SK-N-SH (cell line): ENCODE results near the gene P2RX1. TPM values are rescaled to one million over a fixed set of nuclear protein-coding genes. Genes with fewer than 3 reads are reported as not detected.

Source experiments
- CTCF ChIA-PET: fragments of 300-600, 350-600 bp; formaldehyde crosslinking; extraction: SDS; loops from one replicate; lab custom pipeline; 2021; lab: Yijun Ruan, JAX
- POLR2A ChIA-PET: fragments of 350-600 bp; sonication (Branson Sonifier 250); formaldehyde crosslinking; extraction: SDS; loops from one replicate; lab custom pipeline; 2020; ENCODE audit warnings: antibody characterized with exemption, inconsistent platforms; lab: Yijun Ruan, JAX
- DNase-seq: peaks from one replicate; pipeline ENCODE4 v3.0.0; 2012
- H2AFZ ChIP-seq: fragments of 200-600 bp; sonication (generic); 2 replicates; pipeline ENCODE4 v1.8.1; 2016; ENCODE audit warnings: antibody characterized with exemption, mild to moderate bottlenecking, low read depth
- H3F3A ChIP-seq: fragments of 200-600 bp; sonication (generic); replicated peaks from 2 replicates; pipeline ENCODE3; 2016; ENCODE audit warnings: antibody characterized with exemption, mild to moderate bottlenecking; ENCODE audit not compliant: insufficient read depth
- H3K27ac ChIP-seq, 2 experiments: fragments of 200-500 bp in 1 of 2; fragments of 200-600 bp in 1 of 2; sonication (Bioruptor generic) in 1 of 2; sonication (generic), shearing (Covaris generic) in 1 of 2; 2 replicates each; pipeline versions ENCODE4 v1.5.1 to v1.6.1; 2014 to 2016; ENCODE audit warnings: low read depth in 2 of 2, inconsistent platforms in 1 of 2, low read length in 1 of 2, mild to moderate bottlenecking in 1 of 2, mixed read lengths in 1 of 2
- H3K27me3 ChIP-seq: fragments of 200-600 bp; sonication (generic), shearing (Covaris generic); 2 replicates; pipeline ENCODE4 v1.6.1; 2016; ENCODE audit warnings: mixed run types; ENCODE audit not compliant: insufficient read depth
- H3K36me3 ChIP-seq, 2 experiments: fragments of 200-500 bp in 1 of 2; fragments of 200-600 bp in 1 of 2; sonication (Bioruptor generic) in 1 of 2; sonication (generic) in 1 of 2; replicated peaks in 1 of 2; 2 replicates each; pipeline versions ENCODE3 to v1.5.1; 2014 to 2016; ENCODE audit warnings: low read length in 1 of 2, mild to moderate bottlenecking in 1 of 2; ENCODE audit not compliant: insufficient read depth in 2 of 2, control insufficient read depth in 1 of 2
- H3K4me1 ChIP-seq, 2 experiments: fragments of 200-500 bp in 1 of 2; fragments of 200-600 bp in 1 of 2; sonication (Bioruptor generic) in 1 of 2; sonication (generic), shearing (Covaris generic) in 1 of 2; 2 replicates each; pipeline versions ENCODE4 v1.5.1 to v1.6.1; 2014 to 2016; ENCODE audit warnings: low read depth in 1 of 2, low read length in 1 of 2, mixed run types in 1 of 2; ENCODE audit not compliant: insufficient read depth in 2 of 2, control insufficient read depth in 1 of 2
- H3K4me2 ChIP-seq: fragments of 200-600 bp; sonication (generic), shearing (Covaris generic); 2 replicates; pipeline ENCODE4 v1.6.1; 2017; ENCODE audit warnings: mixed run types
- H3K4me3 ChIP-seq, 2 experiments: fragments of 200-500 bp in 1 of 2; fragments of 200-600 bp in 1 of 2; sonication (Bioruptor generic) in 1 of 2; sonication (generic), shearing (Covaris generic) in 1 of 2; 2 replicates each; pipeline versions ENCODE4 v1.5.1 to v1.8.1; 2014 to 2016; ENCODE audit warnings: low read depth in 2 of 2, inconsistent platforms in 1 of 2, low read length in 1 of 2, mild to moderate bottlenecking in 1 of 2, mixed read lengths in 1 of 2, moderate library complexity in 1 of 2
- H3K79me2 ChIP-seq: fragments of 200-600 bp; sonication (generic); 2 replicates; pipeline ENCODE4 v1.8.1; 2017; ENCODE audit warnings: mild to moderate bottlenecking; ENCODE audit not compliant: insufficient read depth
- H3K9ac ChIP-seq: fragments of 200-600 bp; sonication (generic); 2 replicates; pipeline ENCODE4 v1.6.1; 2017; ENCODE audit warnings: mixed run types
- H3K9me2 ChIP-seq: fragments of 200-600 bp; sonication (generic); 2 replicates; pipeline ENCODE4 v1.6.1; 2017; ENCODE audit warnings: mixed run types
- H3K9me3 ChIP-seq: fragments of 200-600 bp; sonication (generic); 2 replicates; pipeline ENCODE4 v1.6.1; 2017; ENCODE audit warnings: mixed run types, mild to moderate bottlenecking, moderate library complexity
- H4K20me1 ChIP-seq: fragments of 200-600 bp; sonication (generic); 2 replicates; pipeline ENCODE4 v1.6.1; 2017; ENCODE audit warnings: mild to moderate bottlenecking, mixed run types; ENCODE audit not compliant: insufficient read depth
- ELF1 ChIP-seq: IDR thresholded peaks from 2 replicates; pipeline ENCODE4 v1.4.0; 2012
- EZH2phosphoT487 ChIP-seq: fragments of 200-600 bp; sonication (generic); IDR thresholded peaks from 2 replicates; pipeline ENCODE4 v1.6.1; 2017; ENCODE audit warnings: low read depth, mixed run types, mild to moderate bottlenecking, antibody characterized with exemption, moderate library complexity, borderline replicate concordance
- GABPA ChIP-seq: IDR thresholded peaks from 2 replicates; pipeline ENCODE4 v1.4.0; 2012; ENCODE audit warnings: low read depth, mild to moderate bottlenecking
- MEF2A ChIP-seq: IDR thresholded peaks from 2 replicates; pipeline ENCODE4 v1.4.0; 2012; ENCODE audit warnings: low read depth, borderline replicate concordance
- NFIC ChIP-seq: IDR thresholded peaks from 2 replicates; pipeline ENCODE4 v1.4.0; 2012; ENCODE audit warnings: borderline replicate concordance
- NRF1 ChIP-seq: IDR thresholded peaks from 2 replicates; pipeline ENCODE4 v1.6.1; 2012; ENCODE audit warnings: low read depth, mild to moderate bottlenecking, low read length
- RCOR1 ChIP-seq: fragments of 150-350 bp; IDR thresholded peaks from 2 replicates; pipeline ENCODE4 v1.6.1; 2017; ENCODE audit warnings: antibody characterized with exemption, low read length
- REST ChIP-seq: IDR thresholded peaks from 2 replicates; pipeline ENCODE4 v1.6.1; 2012; ENCODE audit warnings: mild to moderate bottlenecking, low read depth, low read length, moderate library complexity
- SMC3 ChIP-seq: IDR thresholded peaks from 2 replicates; pipeline ENCODE4 v1.6.1; 2012; ENCODE audit warnings: low read depth, low read length, improper control_type of control experiment
- TAF1 ChIP-seq: IDR thresholded peaks from 2 replicates; pipeline ENCODE4 v1.6.1; 2012; ENCODE audit warnings: low read depth, mild to moderate bottlenecking, low read length, moderate library complexity, borderline replicate concordance
- TCF12 ChIP-seq: IDR thresholded peaks from 2 replicates; pipeline ENCODE4 v1.4.0; 2012
- WGBS: methylation state at CpG from one replicate; pipeline ENCODE4 v1.1.6; 2017; ENCODE audit warnings: low lambda C conversion rate; 5-methylcytosine and 5-hydroxymethylcytosine counted together
- polyA plus RNA-seq, 3 experiments: library from polyadenylated mRNA; depleted of rRNA; stranded (reverse); fragments of >200 nt; gene quantifications; 2 replicates each; pipeline ENCODE4 v1.2.3, GENCODE V29; 2012

P2RX1 gene
- polyA plus RNA-seq, 1 of the 3 experiments (the other 2 are of a cell fraction) = not detected

DNA sequence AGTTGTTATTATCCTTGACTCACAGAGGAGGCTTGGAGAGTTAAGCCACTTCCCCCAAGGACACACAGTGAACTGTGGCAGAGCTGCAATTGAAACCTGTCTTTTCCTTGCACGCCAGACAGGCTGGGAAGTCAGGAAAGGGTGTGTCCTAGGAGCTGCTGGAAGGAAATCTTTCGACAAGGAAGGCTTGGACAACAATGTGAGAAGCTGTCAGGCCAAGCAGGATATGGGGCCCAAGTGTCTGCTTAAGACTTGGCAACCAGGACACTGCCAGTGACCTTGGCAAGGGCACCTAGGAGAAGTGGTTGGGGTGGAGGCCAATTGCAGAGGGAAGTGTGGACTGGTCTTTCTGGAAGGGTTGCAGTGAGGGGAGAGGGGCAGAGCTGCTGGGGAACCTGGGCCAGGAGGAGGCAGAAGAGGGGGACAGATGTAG is 21.3 kb downstream of the P2RX1 start:
- 64% methylated on average over 2 of the region's 2 CpGs for WGBS
- H3F3A ChIP-seq = peaks cover 19% of the 10 kb centered on the region
- DNase-seq = no peak
- no peak overlapping the region for H2AFZ ChIP-seq
- H4K20me1 ChIP-seq = no peaks in the 10 kb centered on the region
- no peak overlapping the region for H3K4me3 ChIP-seq
- no peaks in the 10 kb centered on the region for H3K79me2 ChIP-seq
- H3K27ac ChIP-seq = no peak overlapping the region
- POLR2A ChIA-PET = no interaction called here
- no peaks in the 10 kb centered on the region for H3K9me3 ChIP-seq
- H3K27me3 ChIP-seq = no peaks in the 10 kb centered on the region
- no peak overlapping the region for H3K9ac ChIP-seq
- TF ChIP-seq GABPA (no peak), SMC3 (no peak), NRF1 (no peak), RCOR1 (no peak), TAF1 (no peak)
- H3K36me3 ChIP-seq = no peaks in the 10 kb centered on the region
- H3K4me2 ChIP-seq = no peak overlapping the region
- CTCF ChIA-PET = interaction anchor here (0.7 to 1.7 kb wide), 2 partner anchors 19 to 22 kb away, joined by 3 to 10 read pairs; no protein-coding TSS in a partner anchor
- H3K4me1 ChIP-seq = peaks cover 0 to 31% of the 10 kb centered on the region in 2 experiments; a peak in 3 of 4 replicates
- H3K9me2 ChIP-seq = no peaks in the 10 kb centered on the region

DNA sequence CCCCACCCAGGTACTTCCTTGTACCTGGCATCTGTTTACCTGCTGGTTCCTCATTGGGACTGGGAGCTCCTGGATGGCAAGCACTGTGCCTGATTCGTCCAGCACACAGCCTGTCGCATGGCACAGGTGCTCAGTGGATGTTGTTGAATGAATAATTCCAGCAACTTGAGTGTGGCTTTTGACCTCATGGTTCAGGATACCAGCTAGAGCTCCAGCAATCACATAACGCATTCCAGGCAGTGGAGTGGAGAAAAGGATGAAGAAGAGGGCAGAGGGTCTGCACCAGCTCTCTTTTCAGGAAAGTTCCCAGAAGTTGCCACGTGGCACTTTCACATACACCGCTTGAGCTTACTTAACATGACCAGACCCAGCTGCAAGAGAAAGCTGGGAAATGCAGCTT is 22.1 kb downstream of the P2RX1 start:
- Histone ChIP-seq H3K9ac (no peak overlapping the region), H3K27ac (no peak overlapping the region), H3K27me3 (no peaks in the 10 kb centered on the region), H3K4me1 (peaks cover 7 to 38% of the 10 kb centered on the region in 2 experiments; a peak in 3 of 4 replicates), H3K79me2 (peaks cover 7% of the 10 kb centered on the region; the same call in 1 of the 2 replicates), H3K4me2 (no peak overlapping the region), H3K9me2 (no peaks in the 10 kb centered on the region), H3K36me3 (no peaks in the 10 kb centered on the region), H3K4me3 (no peak overlapping the region), H4K20me1 (no peaks in the 10 kb centered on the region), H3K9me3 (no peaks in the 10 kb centered on the region), H3F3A (peaks cover 19% of the 10 kb centered on the region), H2AFZ (no peak overlapping the region)
- ChIA-PET CTCF (interaction anchor here (0.7 to 1.7 kb wide), 3 partner anchors 20 to 157 kb away, joined by 3 to 10 read pairs (median 3); no protein-coding TSS in a partner anchor), POLR2A (no interaction called here)
- TF ChIP-seq TCF12 (no peak), MEF2A (no peak), EZH2phosphoT487 (no peak), NRF1 (no peak), ELF1 (no peak), NFIC (no peak), REST (no peak)
- WGBS = 96% methylated on average over 5 of the region's 5 CpGs
- no peak for DNase-seq
